Measurements from ENCODE around the gene SEMA4C.

GRCh38 chr2:96877042-96877451 lies 7.2 kb upstream of the SEMA4C start:
- TF ChIP-seq POLR2AphosphoS5 (IDR thresholded peaks at IDR 0.05; ENCODE audit: low read depth, low read length) (no peak), TAF1 (IDR thresholded peaks at IDR 0.05; ENCODE audit: borderline replicate concordance, insufficient read depth, low read length) (no peak)

Measured in PFSK-1 (cell line).